Mucosa of descending colon (tissue), 3 donors: Measurements from ENCODE around the gene CRY1. TPM values are rescaled to one million over a fixed set of nuclear protein-coding genes. Genes with fewer than 3 reads are reported as not detected.
A peak's percentile ranks its signal among the peaks of the same experiment; 100 is the strongest.

Experiments
- ATAC-seq: fragments of 200-7000 bp; cut with Tn5 transposase; one replicate; pipeline ENCODE4 v1.9.1; 2020; ENCODE audit warnings: mild to moderate bottlenecking, moderate library complexity
- DNase-seq, 3 donors: peaks; one replicate each; pipeline ENCODE4 v3.0.0-alpha.2; 2020
- H3K36me3 ChIP-seq: fragments of 200-600 bp; one replicate; pipeline ENCODE4 v1.8.0; 2021; ENCODE audit warnings: low read depth, mild to moderate bottlenecking
- H3K4me1 ChIP-seq: fragments of 200-600 bp; one replicate; pipeline ENCODE4 v1.8.0; 2021; ENCODE audit warnings: low read depth, mild to moderate bottlenecking
- H3K4me3 ChIP-seq: fragments of 200-600 bp; one replicate; pipeline ENCODE4 v1.8.0; 2021; ENCODE audit warnings: mild to moderate bottlenecking
- H3K9me3 ChIP-seq: fragments of 200-600 bp; one replicate; pipeline ENCODE4 v1.8.0; 2021; ENCODE audit warnings: mild to moderate bottlenecking
- CTCF ChIP-seq: fragments of 200-600 bp; IDR thresholded peaks from one replicate; pipeline ENCODE4 v1.8.0; 2022; ENCODE audit warnings: antibody characterized with exemption, mild to moderate bottlenecking
- intact Hi-C, 2 donors: fragments of 100-400 bp; cut with DNase I in 1 of 2; cut with micrococcal nuclease in 1 of 2; formaldehyde crosslinking; loops; one replicate each; pipeline versions ENCODE4 v1.11.0 to v1.11.1; 2022; cut with DNase I, micrococcal nuclease
- total RNA-seq, 3 donors: library from RNA; stranded (reverse); fragmentation: NEBNext Ultra II Directional in 2 of 3; extraction: Animal tissue kit (Norgen Biotek cat#: 25700) in 2 of 3; gene quantifications; one replicate each; pipeline versions ENCODE4 v1.2.1 to v1.2.4, GENCODE V29; 2021 to 2023
- donor health status: DM: no; HTN: no; CAD: no; lungs with moderate emphysema.
- donor health status: DM: no; HTN: no; CAD: no.
- donor health status: DM: no; HTN: yes; CAD: no.

Gene CRY1
- total RNA-seq, 3 donors from 2014 or later = 11.4 to 22.8 (median 15.5) TPM

DNA sequence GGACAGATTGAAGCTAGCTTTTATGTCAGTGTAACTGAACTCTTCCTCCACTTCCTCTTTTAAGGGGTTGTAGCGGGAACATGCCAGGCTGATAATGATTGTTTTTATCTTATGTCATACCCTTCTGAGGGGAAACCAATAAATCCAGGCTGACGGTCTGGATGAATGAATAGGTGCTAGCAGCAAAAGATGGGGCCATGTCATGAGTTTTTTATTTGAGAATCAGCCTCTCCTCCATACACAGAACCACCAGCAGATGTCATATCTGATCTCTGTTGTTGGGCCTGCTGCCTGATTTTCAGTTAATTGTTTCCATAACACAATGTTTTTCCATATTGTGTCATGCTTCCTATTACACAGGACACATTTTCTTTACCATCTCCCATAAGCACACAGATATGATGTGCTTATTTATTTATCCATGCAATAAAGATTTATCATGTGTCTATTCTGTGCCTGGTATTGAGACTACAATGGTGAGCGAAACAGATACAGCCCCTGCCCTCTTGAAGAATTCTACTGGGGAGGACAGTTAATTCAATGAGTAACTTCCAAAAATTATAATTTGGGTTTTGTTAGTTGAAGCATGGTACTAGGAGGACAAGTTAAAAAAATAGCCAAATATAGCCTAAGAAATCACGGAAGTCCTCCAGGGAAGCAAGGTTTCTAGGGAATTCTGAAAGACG lies 33.6 kb upstream of the CRY1 start:
- no peak for DNase-seq
- H3K9me3 ChIP-seq = no peaks in the 10 kb centered on the region
- H3K4me1 ChIP-seq = no peaks in the 10 kb centered on the region
- intact Hi-C loops = no loop called here
- no peaks in the 10 kb centered on the region for H3K36me3 ChIP-seq
- no peak overlapping the region for H3K4me3 ChIP-seq
- TF ChIP-seq CTCF = no peak
- ATAC-seq = no peak

- no peak for TF ChIP-seq CTCF
- no peaks in the 10 kb centered on the region for H3K9me3 ChIP-seq
- H3K36me3 ChIP-seq = no peaks in the 10 kb centered on the region
- intact Hi-C loops = no loop called here
- no peak for DNase-seq
- ATAC-seq = peak; percentile 46
- H3K4me3 ChIP-seq = no peak overlapping the region
- no peaks in the 10 kb centered on the region for H3K4me1 ChIP-seq
These were observed 32.5 kb upstream of the CRY1 start for GRCh38 chr12:107125833-107126232.

DNA sequence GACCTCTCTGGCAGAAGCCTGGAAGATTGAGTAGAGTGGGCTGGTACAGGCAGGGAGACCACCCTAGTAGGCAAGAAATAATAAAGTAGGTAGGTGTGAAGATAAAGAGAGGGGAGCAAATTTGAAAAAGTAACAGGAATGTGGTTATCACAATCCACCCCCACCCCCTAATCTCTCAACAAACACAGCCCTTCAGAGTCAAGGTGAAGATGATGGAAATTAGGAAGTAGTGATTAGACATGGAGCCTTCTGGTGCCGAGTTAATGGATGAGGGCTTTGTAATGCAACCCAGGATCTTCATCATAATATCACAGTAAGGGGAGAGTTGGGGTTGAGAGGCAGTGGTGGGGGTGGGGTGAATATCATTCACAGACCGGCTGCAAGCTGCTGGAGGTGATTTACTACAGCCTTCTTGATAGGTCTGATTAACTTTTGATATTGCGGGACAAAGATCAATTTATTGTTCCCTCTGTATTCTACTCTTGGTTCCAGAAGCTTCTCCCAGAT lies 29.2 kb upstream of the CRY1 start:
- no peaks in the 10 kb centered on the region for H3K36me3 ChIP-seq
- DNase-seq = no peak
- no peak for ATAC-seq

DNA sequence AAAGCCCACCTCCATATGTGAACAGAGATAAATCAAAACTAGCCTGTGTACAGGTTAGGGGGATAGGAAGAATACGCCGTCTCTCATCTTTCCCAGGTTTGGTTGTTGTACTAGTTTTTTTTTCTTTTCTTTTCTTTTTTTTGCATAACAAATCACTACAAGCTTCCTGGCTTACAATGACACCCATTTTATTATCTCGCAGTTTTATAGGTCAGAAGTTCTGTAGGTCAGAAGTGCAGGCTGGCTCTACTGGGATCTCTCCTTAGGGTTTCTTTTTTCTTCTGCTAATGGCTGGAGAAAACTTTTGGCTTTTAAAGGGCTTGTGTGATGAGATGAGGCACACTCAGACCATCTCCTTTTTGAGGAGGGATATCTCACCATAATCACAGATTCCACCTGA lies 25.7 kb upstream of the CRY1 start:
- Histone ChIP-seq H3K4me1 (peaks cover 4% of the 10 kb centered on the region), H3K4me3 (no peak overlapping the region), H3K9me3 (no peaks in the 10 kb centered on the region), H3K36me3 (no peaks in the 10 kb centered on the region)
- no peak for TF ChIP-seq CTCF
- intact Hi-C loops = no loop called here
- ATAC-seq (peak; percentile 86), DNase-seq (no peak)

More for the DNA sequence above, 29.2 kb upstream of the CRY1 start:
- H3K9me3 ChIP-seq = no peaks in the 10 kb centered on the region
- no peak overlapping the region for H3K4me3 ChIP-seq
- peaks cover 4% of the 10 kb centered on the region for H3K4me1 ChIP-seq
- intact Hi-C loops = no loop called here
- no peak for TF ChIP-seq CTCF

GRCh38 chr12:107118624-107119023 lies 25.3 kb upstream of the CRY1 start:
- Histone ChIP-seq H3K4me3 (no peak overlapping the region), H3K9me3 (no peaks in the 10 kb centered on the region), H3K4me1 (peaks cover 4% of the 10 kb centered on the region), H3K36me3 (no peaks in the 10 kb centered on the region)
- peak in 1 of 3 donors; percentile 27 for DNase-seq
- peak; percentile 56 for ATAC-seq
- no peak for TF ChIP-seq CTCF
- intact Hi-C loops = no loop called here
